Measurements from ENCODE around the gene RFT1.

GRCh38 chr3:53169045-53169831 lies 39.0 kb upstream of the RFT1 start:
- no peak for TF ChIP-seq CTCF (IDR thresholded peaks at IDR 0.05 in 2 of 3, conservative IDR thresholded peaks at IDR 0.05 in 1 of 3; ENCODE audit: borderline replicate concordance in 1 of 3, insufficient read depth in 1 of 3, low read depth in 2 of 3, low read length in 2 of 3)
- no peak for TF ChIP-seq POLR2A (IDR thresholded peaks at IDR 0.05; ENCODE audit: borderline replicate concordance, extremely low read depth, insufficient read depth, insufficient read length)
- no peak for TF ChIP-seq ZNF274 (IDR thresholded peaks at IDR 0.05; ENCODE audit: low read depth, low read length)
- TF ChIP-seq SRF (IDR thresholded peaks at IDR 0.05; ENCODE audit: low read depth): no peak
- TF ChIP-seq POLR2AphosphoS5 (IDR thresholded peaks at IDR 0.05; ENCODE audit: low read depth, low read length): no peak
- TF ChIP-seq EZH2 (IDR thresholded peaks at IDR 0.05): no peak
- TF ChIP-seq FOSL1 (IDR thresholded peaks at IDR 0.05; ENCODE audit: low read depth): no peak
- no peak for TF ChIP-seq CEBPB (IDR thresholded peaks at IDR 0.05; ENCODE audit: low read depth)
- TF ChIP-seq ZFX (IDR thresholded peaks at IDR 0.05): no peak
- no peak for TF ChIP-seq EZH2phosphoT487 (IDR thresholded peaks at IDR 0.05; ENCODE audit: borderline replicate concordance)
- no peak for TF ChIP-seq JUND (IDR thresholded peaks at IDR 0.05)
